Activated naive CD4-positive, alpha-beta T cell treated with Interleukin-2 at 50 U/mL for 16 hours (primary cell): ENCODE measurements around the gene TTC23L.
A peak's percentile ranks its signal among the peaks of the same experiment; 100 is the strongest.
"Not testable (repeated sequence)": the region's sequence is repeated elsewhere in the genome, so short reads cannot be mapped to it uniquely, and the experiment has no call there.

Source experiments
- DNase-seq: peaks from one replicate; pipeline ENCODE4 v3.0.0-alpha.2; 2020

The TTC23L gene

DNA sequence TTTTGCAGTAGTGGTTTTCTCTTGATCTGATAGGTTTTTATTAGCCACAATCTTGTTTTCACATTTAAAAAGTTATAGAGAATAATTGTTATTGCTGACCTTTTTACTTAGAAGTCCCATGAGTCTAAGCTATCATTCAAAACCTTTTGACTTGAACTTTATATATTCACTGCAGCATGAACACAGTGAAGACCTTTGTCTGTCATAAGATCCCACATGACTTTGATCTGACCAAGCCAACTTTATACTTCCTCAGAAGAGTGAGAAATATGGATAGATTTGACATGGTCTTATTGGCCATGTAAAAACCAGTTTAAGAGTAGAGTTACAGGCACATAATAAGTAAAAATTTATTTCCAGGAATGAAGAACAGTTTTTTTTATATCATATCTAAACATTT is 42.3 kb downstream of the TTC23L start:
- no peak for DNase-seq

DNA sequence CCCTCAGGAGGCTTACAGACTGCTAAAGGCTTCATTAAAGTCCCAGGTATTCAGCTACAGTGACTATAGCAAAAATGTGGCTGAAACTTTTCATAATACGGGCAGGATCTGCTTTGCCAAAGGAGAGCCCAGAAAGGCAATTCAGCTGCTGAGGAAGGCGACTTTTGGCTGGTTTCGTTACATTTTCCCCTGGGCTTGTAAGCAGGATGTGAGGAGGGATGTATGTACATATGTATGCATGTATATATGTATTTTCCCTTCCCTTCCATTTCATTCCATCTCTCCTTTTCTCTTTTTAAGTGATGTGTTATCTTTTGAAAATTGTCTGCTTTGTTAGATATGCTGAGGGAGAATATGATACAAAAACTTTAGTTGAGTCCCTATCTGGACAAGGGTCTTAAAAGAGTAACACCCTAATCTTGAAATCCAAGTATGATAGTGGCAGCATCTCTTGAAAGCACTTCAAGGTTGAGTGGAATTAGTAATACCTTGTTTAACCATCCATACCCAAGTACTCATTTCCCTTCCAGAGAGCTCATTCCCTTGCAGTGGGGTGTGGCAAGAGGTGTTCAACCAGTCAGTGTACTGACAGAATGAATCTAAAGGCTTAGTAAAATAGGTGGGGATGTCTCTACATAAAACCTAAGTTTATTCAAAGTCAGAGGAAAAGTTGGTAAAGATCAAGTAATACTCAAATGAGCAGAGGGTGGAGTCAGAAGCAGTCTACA is 47.6 kb downstream of the TTC23L start:
- no peak for DNase-seq

DNA sequence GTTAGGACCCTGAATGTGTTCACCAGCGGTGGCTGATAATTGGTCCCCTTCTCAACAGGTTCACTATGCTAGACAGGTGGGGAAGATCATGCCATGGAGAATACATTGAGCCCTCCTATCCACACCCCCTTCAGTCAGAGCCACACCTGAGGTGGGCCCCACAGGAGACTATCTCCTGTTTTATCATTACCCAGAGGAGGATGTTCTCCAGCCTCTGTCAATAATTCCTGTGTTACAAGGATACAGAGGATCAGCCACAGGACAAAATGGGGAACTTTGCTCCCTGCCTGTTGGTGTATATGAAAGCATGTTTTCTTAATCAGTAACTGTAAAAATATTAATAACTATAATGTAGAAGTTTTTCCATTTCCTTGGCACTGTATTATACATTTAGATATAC is 50.4 kb downstream of the TTC23L start:
- no peak for DNase-seq

DNA sequence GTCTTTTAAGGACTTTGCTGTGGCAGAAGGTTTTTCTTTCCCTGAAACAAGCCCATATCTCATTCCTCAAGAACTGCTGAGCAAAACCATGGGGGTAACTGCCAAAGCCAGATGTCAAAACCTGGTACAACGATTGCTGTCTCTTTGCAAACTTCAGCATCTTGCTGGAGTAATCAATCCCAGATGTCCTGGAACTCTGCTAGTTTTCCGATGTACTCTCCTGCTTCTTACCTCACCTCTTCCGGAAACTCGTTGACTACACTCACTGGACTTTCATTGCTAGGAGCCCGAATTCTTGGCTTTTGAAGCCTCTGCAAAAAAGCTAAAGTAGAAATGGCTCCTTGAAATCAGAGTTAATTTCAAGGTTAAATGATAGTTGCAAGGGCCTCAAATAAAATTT is 53.0 kb downstream of the TTC23L start:
- no peak for DNase-seq

DNA sequence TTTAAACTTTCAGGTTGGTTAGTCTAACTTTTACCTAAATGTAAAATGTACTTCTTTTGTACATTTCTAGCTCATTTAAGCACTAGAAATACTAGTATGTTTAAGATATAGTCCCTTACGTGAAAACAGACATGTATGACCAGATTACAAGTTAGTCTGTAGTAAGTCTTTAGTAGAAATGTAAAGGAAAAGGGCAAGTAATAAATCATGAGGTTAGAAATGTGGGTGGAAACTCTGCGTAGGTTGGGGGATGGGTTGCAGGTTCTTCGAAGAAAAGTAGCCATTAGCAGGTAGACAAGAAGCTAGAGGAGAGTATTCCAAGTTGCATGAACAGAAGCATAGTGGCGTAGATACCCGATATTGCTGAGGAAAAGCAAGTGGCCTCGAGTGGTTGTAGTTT is 53.5 kb downstream of the TTC23L start:
- DNase-seq: no peak

DNA sequence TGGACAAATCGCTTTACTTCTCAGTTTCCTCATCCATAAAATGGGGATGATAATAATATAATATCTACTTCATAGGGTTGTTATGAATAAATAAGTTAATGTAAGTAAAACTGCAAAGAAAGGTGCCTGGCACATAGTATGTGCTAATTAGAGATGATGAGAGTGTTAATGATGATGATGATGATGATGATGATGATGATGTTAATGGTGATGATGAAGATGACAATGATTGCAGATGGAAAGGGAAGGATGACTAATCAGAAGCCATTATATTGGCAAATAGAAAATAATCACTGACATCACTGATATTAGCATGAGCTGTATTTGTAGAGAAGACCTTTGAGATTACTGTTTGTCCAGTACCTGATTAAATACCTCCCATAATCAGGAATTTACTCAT is 55.8 kb downstream of the TTC23L start:
- DNase-seq: no peak

DNA sequence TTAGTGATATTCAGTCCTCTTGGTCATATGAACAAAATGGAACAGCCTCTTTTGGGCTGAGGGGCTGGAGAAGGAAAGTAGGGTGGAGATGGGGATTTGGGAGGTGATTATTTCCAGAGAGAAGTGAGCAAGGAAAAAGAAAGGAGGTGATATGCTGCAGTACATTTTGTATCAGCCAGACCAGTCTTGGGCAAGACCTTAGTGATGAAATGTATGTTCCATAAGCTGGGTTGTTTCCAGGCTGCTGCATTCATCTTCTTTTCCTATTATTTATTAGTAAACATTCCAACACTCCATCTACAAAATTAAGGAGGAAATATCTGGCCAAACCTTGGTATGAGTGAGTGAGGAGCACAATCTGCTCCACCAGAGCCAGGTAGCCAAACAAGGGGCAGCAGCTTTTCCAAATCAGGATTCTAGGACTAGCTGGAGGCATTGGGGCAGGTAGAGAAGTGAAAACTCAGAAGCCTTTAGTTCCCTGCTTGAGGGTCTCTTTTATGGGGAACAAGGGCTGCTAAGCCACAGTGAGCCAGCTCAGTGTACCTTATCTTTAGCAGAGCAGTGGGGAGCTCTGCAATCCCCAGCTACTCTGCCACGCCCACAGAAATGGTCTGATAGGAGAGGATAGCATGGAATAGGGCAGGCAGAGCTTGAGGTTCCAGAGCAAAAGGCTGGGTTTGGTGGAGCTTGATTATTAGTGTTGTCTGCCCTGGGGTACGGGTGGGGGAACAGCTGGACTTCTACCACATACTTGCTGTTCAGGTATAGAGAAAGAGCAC is 56.9 kb downstream of the TTC23L start:
- no peak for DNase-seq

DNA sequence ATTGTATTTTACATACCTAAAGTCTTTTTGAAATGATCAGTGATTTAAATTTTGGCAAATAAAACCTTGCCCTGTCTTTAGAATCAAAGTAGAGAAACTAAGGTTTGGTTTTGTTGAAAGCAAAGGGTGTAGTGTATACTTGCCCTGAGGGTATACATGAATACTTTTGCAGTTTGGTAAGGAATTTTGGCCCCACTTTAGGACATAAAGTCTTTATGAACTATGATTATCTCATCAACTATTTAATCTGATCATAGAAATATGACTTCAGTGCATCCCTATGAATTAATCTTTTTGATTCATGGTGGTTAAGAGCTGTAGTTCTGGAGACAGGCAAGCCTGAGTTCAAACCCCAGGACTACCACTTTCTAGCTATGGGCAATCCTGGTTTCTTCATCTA is 58.7 kb downstream of the TTC23L start:
- no peak for DNase-seq

DNA sequence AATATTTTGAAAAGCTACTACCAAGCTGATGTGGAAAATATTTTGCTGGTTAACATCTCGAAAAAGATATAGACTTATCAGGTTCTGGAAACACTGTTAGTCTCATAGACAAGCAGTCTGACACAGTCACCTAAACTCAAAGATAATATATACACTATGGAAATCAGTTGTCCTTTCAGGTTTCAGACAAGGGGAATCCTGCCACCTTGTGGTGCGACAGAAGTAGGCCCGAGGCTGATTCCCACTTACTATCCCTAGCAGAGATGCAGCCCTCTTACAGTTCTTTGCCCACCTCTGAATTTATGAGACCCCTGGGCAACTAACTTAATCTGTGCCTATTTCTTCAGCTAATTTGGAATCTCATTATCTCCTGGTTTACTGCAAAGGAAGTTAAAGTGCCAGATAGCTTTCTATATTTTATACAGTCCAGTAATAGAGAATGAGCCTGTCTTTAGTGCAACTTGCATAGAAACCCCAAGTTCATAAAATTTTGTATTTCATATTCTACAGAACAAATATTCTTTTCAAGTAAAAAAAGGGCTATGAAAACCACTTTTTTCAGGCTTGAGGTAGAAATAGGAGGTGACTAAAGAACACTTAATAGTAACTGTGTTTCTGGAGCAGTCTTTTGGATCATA is 59.4 kb downstream of the TTC23L start:
- peak; percentile 58 for DNase-seq

DNA sequence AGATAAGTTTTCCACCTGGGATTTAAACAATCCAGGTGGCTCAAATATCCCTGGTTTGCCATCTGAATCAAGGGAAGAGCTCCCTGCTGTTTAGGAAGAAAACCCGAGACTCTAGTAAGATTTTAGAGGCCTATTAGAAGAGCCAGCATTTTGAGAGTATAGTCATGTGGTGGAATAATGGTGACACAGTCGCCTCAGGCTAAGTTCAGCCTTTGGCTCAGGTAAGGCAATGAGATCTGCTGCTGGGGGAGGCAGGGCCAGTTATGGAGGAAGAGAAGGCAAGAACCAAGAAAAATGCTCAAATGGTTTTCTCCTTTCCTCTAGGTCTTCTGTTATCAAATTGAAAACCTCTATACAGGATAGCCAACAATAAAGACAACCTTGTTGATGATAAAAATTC is 60.1 kb downstream of the TTC23L start:
- DNase-seq: no peak

DNA sequence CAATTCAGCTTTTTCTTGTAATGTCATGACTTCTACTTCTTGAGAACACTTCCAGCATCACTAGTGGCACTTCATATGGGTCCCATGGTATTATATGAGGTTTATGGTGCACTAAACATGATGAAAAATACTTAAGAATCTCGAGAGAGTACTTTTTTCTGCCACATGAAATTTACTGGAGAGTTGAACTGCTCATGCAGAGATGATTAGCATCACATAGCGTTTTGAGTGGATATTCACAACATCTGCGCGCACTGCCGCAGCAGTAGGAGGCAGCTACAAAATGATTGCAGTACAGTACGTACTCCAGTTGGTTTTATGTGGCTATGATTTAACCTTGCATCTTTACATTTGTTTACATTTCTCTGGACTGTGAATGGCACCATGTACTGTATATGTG is 61.7 kb downstream of the TTC23L start:
- DNase-seq: no peak

DNA sequence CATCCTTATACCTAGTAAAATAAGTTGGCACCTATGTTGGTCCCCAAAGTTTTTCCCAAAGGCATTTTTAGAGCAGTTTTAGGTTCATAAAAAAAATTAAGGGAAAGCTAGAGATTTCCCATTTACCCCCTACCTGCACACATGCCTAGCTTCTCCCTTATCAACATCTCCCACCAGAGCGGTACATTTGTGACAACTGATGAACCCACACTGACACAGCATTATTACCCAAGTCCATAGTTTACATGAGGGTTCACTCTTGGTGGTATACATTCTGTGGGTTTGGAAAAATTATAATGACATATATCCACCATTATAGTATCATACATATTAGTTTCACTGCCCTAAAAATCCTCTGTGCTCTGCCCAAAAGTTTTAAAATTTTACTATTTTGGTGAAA is 64.3 kb downstream of the TTC23L start:
- DNase-seq: no peak

DNA sequence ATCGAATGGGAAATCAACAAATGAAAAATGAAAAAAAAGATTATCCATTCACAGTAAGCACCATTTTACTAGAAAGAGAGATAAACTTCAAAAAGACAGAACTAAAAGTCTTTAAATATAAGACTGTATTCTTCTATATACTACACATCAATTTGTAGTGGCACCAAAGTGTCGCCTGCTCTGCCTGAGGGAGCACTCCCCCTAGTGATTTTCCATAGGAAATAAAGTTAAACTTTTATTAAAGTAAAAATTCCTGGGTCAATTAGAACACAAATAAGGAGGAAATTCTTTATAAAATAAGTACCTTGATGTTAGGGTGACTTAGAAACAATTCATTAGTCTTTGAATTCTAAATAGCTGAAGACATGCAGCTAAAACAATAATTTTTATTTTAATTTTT is 66.6 kb downstream of the TTC23L start:
- DNase-seq: no peak

DNA sequence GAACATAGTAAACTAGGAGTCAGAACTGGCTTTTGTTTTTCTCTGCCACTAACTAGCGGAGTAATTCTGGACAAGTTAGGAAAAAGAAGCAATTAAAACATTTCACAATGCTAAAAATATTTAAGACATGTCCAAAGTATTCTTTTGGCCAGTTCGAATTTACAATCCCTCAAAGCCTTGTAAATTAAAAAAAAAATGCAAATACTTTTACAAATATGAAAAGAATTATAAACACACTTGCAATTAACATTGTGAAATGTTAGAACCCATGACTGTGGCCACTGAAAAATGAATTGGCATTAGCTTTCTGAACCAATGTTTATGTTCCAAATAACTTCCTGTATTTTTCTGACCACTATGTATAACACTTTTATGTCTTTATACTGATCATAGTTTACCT is 74.1 kb downstream of the TTC23L start:
- DNase-seq: no peak

DNA sequence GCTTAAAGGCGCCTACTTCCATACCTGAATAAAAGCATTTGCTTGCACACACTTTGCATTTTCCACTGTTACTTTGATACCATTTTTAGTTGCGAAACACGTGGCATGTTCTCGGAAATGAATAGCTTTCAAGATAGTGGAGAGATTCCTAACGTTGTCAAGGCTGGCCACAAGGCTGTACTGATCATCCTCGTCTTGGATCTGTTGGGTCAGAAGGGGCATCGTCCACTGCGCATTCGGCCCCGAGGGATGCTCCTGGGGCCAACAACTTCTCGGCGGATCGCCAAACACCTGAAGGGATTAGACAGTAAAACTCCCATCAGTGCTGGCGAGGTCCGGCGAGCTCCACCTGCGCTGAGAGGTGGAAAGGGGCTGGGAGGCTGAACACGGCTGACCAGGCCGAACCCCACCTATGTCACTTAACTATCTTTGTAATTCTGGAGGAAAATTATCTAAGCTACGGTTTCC is 75.7 kb downstream of the TTC23L start:
- peak; percentile 23 for DNase-seq

DNA sequence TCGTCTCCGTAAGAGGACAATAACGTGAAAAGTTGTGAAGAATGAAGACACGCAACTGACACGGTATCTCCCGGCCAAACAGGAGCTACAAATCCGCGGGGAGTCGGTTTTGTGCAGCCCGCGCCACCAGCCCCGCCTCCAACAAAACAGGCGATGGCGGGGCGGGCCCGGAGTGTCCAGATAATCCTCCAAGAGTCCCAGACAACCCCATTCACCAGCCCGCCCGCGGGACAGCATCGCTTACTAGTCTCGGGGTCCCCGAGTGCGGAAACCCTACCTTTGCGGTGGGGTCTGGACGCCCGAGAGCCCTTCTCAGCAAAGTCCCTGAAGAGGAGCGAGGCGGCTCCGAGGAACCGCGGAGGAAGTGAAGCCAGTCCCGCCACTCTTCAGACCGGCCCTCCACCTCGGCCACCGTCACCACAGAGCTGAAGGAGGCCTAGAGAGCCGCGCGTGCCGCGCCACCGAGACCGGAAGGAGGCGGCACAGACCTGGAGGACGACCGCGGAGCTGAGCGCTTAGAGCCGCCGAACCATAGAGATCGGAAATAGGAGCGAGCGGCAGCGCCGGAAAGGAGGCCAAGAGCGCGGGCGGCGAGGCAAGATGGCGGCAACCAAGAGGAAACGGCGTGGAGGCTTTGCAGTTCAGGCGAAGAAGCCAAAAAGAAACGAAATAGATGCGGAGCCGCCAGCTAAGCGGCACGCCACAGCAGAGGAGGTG is 76.3 kb downstream of the TTC23L start, which contains the start of the genes BRIX1 and RAD1:
BRIX1 (plus strand) TSS at position 573 of the 717 bp plus-strand sequence; CDS start at position 601, 28 bp downstream.
RAD1 (minus strand) TSS at position 366 of the 717 bp plus-strand sequence. CDS start 612 bp downstream, outside the sequence.
- DNase-seq: peak; percentile 95

DNA sequence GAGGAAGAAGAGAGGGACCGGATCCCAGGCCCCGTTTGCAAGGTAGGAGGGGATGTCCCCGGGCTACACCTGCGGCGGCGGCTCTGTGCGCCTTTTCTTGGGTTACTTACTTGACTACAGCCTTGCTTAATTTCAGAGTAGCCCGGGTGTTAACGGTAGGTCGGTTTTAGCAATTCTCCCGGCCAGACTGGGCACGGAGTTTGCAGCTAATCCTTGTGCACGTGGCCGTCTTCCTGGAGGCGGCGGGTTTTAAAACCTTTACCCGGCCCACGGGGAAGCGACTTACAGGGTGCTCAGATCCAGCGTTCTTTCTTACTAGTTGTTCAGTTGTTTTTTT is 76.9 kb downstream of the TTC23L start:
- DNase-seq: no peak

DNA sequence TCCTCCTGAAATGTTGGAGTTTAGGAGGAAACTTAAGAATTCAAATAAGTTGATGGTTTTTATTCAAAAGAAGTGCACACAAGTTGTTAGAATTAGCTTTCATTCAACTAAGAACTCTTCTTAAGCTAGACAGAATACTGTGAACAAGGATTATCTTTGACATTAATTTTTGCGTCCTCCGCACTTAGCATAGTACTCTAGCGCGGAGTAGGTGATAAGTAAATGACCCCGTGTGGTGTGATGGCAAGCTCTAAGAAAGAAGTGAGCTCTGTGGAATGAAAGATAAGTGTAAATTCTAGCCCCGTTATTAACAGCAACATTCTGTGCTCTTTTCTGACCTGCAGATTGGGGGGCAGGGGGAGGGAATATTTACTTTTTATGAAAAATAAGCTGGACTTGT is 77.6 kb downstream of the TTC23L start:
- DNase-seq: no peak

DNA sequence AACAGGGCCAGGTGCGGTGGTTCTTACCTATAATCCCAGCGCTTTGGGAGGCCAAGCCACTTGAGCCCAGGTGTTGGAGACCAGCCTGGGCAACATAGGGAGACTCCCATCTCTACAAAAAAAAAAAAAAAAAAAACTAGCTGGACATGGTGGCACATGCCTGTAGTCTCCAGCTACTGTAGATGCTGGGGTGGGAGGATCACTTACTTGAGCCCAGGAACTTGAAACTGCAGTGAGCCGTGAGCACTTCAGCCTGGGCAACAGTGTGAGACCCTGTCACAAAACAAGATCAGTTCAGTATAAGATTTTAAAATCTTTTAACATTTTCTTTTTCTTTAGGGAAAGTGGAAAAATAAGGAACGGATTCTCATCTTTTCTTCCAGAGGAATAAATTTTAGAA is 79.1 kb downstream of the TTC23L start:
- no peak for DNase-seq

DNA sequence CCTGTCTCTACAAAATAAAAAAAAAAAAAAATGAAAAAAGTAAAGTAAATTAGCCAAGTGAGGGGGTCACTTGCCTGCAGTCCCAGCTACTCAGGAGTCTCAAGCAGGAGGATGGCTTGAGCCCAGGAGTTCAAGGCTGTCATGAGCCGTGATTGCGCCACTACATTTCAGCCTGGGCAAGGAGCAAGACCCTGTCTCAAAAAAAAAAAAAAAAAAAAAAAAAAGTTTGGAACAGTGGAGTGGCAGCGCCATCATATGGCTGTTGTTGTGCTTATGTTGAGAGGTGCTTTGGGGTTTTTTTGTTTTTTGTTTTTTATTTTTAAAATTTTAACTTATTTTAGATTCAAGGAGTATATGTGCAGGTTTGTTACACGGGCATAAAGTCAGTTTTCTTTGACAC is 80.1 kb downstream of the TTC23L start:
- DNase-seq: no peak

DNA sequence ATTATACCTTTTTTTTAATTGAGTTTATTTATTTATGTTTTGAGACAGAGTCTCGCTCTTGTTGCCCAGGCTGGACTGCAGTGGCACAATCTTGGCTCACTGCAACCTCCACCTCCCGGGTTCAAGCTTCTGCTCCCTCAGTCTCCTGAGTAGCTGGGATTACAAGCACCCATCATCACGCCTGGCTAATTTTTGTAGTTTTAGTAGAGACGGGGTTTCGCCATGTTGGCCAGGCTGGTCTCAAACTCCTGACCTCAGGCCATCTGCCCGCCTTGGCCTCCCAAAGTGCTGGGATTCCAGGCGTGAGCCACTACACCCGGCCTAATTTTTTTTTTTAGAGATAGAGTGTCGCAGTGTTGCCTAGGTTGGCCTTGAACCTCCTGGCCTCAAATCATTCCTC is 84.3 kb downstream of the TTC23L start:
- DNase-seq: not testable (repeated sequence)

DNA sequence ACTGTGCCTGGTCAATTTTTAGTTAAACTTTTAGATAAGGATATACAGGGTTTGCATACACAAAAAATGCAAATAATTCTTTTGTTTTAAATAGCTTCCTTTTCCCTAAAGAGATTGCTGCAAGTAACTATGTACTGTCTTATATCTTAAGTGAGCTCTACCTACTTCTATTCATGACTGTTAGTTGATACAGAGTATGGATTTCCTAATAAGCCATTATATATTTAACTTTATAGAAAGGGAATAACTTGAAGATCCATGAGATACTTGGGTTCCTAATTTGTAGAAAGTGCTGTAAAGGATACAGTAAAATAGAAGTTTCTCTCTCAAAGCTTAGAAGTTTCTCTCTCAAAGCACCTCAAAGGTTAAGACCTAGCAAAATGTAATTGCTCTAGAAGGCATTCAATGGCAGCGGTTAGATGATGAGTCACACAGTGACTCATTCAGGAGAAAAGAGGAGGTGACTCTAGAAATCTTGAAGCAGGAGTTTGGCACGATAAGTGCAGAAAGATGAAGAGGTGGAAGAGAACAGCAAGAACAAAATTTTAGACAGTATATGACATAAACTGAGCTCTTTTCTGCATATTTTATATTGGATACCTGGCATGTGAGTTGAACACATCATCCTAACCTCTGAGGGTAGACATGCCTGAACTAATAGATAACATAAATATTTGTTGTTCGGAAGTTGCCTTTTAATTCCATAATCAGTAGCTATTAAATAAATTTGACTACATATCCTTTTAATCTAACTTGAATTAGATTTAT is 84.9 kb downstream of the TTC23L start:
- peak; percentile 36 for DNase-seq

DNA sequence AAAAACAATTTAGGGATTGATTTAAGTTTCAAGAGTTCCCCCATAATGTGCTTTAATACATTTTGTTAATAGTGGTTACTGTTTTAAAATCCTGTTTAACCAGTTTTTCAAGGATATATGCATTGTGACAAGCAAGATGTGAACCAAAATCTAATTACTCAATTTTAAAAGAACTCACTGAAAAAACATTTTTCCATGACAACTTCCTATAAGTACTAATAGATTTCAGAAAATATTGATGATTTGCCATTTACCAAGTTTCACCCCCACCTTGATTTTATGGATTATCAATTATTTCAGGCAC is 85.5 kb downstream of the TTC23L start:
- no peak for DNase-seq
